HT1080 (cell line): Measurements from ENCODE around the gene TMEM176A. TPM values are rescaled to one million over a fixed set of nuclear protein-coding genes. Genes with fewer than 3 reads are reported as not detected.
A peak's percentile ranks its signal among the peaks of the same experiment; 100 is the strongest.
"Not testable (repeated sequence)": the region's sequence is repeated elsewhere in the genome, so short reads cannot be mapped to it uniquely, and the experiment has no call there.

ENCODE experiments used
- DNase-seq: peaks from one replicate; pipeline ENCODE4 v3.0.0-alpha.2; 2015; ENCODE audit warnings: low read depth
- total RNA-seq: library from RNA; depleted of rRNA; stranded (reverse); fragments of >200 nt; shearing (Covaris generic); gene quantifications from 2 replicates; pipeline ENCODE4 v1.2.3, GENCODE V29; 2014

Gene TMEM176A
- total RNA-seq, 1 experiment from 2014 or later: not detected

- DNase-seq: not testable (repeated sequence)
Observed at GRCh38 chr7:150807616-150808438, 7.3 kb downstream of the TMEM176A start.

DNA sequence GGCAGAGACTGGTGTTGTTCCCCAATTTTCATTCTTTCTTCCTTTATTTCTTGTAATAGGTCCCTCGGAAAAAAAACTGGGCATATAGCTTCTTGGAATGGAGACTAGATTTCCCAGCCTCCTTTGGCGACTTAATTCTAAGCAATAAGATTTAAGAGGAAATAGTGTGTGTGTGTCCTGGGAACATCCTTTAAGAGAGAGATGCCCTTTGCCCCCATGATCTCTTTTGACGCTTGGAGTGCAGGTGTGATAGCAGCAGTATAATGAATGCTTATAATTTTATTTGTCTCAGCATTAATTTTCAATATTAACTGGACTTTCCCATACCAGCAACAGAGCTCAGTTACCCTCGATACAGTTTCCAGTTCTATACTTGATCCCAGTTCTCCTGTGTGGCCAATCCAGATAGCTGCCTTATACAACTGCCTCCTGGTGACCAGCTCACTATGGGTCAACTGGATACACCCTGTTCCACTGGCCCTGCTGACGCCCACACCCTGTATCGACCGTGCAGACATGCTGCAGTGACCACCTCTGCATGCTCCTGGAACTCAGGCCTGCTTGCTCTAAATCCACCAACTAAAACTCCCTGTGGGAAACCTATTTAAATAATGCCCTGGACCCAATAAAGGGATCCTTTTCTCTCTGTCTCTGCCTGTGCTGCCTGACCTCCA, 13.9 kb downstream of the TMEM176A start:
- no peak for DNase-seq

DNA sequence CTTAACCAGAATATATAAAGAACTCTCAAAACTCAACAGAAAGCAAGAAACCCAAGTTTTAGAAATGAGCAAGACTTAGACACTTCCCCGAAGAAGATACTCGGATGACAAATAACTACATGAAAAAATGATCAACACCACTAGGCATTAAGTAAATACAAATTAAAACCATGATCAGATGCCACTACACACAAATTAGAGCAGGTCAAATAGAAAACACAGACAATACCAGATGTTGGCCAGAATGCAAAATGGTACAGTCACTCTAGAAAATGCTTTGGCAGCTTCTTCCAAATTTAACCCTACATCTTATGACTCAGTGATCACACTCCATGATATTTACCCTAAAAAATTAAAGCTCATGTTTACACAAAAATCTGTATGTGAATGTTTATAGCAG, 18.4 kb downstream of the TMEM176A start:
- DNase-seq: no peak

DNA sequence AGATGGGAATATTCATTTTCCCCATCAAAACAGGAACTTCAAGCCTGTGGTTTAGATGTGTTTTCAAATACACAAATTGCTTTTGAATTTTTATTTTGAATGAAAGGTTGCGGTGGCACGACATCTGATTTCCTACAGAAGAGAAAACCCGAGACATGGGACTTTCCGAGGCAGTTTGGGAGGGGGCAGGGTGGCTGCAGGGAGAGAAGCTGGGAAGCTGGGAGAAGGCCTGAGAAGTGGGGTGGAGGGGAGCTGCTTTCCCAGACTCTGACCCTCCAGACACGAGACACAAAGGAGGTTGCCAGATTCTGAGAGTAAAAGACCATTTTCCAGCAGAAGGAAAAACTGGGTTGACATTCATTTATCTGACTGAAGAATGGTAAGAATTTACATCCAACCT, 19.6 kb downstream of the TMEM176A start:
- no peak for DNase-seq

GRCh38 chr7:150820578-150821198, 20.1 kb downstream of the TMEM176A start:
- DNase-seq: no peak

DNA sequence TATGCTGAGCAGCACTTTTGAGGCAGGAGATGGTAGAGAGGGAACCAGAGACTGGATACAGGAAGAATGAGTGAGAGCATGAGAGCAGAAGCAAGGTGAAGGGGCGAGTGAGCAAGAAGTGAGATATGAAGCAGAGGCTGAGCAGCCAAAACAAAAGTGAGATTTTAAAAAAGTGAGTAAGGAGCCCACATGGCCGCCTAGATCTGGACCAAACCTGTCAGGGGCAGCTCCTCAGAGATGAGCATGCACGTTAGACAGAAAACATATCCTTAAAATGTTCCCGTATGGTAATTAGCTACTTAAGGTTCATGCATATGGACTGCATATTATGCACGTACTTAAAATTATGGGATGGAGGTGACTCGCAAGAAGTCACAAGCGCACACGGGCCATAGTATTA, 22.5 kb downstream of the TMEM176A start:
- no peak for DNase-seq

DNA sequence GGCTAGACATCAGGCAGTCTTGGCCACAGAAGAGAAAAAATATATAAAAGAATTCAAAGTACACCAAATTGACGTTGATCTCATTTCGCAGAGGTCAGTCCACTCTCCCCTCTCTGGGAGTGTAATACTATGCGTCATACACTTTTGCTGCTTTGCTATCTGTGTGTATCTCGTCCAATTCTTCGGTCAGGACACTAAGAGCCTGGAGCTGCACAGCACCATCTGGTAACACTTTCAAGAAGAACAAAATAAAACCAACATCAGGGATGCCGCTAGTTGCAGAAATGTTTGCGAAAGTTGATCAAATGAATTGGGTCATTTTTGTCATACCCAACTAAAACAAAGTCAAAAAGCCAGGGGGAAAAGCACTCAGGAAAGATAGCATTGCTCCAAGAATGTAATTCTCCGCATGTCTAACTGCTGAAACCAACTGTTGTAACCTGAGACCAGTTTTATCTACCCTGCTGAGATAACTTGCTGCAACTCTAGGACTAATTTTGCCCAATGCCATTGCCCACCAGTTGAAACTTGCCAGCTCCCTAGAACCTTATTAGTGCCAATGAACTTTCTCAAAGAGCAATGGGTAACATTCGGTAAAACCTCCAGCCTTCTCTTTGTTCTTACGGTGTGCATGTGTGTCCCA, 23.0 kb downstream of the TMEM176A start:
- DNase-seq: no peak

GRCh38 chr7:150824379-150825177, 24.0 kb downstream of the TMEM176A start:
- DNase-seq: peak; percentile 78

GRCh38 chr7:150826061-150826849, 25.7 kb downstream of the TMEM176A start:
- DNase-seq: no peak

GRCh38 chr7:150828384-150828783, 27.8 kb downstream of the TMEM176A start:
- no peak for DNase-seq

DNA sequence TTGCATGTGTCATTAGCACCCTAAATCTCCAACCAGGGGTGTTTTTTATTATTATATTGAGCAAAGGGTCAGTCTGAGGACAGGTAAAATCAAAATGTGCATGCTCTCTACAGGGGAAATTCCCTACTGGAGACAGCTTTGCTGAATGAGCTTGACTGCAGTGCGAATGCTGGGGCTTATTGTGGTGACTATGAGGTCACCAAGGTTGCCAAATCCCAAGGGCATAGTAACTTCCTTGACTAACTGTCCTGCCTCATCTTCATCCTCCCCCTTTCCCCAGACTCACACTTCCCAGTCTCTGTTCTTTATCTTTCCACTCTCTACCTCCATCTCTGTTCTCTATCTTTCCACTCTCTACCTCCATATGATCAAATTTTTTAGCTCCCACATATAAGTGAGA, 28.9 kb downstream of the TMEM176A start:
- DNase-seq: no peak

DNA sequence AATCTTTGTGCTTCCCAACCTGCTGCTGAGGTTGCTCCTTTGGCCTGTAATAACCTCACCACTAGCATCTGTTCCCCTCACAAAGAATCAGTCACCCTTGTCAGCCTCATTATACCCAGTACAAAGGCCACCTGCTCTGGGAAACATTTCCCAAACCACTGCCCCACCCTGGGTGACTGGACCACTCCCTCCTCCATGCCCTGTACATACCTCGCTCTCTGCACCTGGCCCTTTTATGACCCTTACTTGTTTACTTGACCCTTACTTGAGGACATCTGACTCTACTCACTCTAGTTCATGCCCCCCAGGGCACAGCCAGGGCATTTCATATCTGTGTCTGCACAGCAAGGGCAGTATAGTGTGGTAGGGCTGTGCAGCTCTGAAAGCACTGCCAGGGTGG, 30.4 kb downstream of the TMEM176A start:
- DNase-seq: no peak

GRCh38 chr7:150831851-150832250, 31.3 kb downstream of the TMEM176A start:
- DNase-seq: no peak

DNA sequence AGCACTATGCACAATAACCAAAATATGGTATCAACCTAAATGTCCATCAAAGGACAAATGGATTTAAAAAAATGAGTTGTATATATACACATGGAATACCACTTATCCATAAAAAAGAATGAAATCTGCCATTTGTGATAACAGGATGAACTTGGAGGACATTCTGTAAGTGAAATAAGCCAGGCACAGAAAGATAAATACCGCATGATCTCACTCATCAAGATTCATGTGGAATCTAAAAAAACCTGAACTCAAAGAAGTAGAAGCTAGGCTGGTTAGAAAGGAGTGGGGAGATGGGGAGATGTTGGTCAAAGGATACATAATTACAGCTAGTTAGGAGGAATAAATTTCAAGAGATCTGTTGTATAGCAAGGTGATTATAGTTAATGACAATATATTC, 34.5 kb downstream of the TMEM176A start:
- DNase-seq: no peak

DNA sequence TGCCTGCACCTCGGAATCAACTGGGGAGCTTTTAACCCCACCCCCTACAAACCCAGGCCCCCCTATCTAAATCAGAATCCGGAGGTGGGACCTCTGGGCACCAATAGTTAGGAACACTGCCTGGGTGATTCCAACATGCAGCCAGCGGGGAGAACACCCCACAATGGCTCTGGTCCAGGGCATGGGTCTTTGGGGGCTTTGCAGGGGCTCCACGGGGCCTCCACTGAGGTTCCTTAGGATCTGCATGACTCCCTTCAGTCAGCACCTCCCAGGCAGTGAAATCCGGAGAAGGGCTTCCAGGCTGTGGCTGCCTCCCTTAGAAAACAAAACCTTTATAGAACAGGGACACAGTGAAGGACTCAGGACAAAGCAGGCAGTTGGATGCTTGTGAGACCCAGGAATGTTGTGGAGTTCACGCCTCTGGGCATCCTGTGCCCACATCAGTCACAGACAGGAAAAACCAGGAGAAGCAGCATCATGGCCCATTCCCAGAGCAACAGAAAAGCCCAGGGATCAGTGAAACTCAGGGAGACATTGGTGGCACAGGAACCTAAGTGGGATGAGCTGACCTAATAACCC, 35.2 kb downstream of the TMEM176A start:
- DNase-seq: no peak

- DNase-seq: no peak
Observed at GRCh38 chr7:150838965-150839650, 38.5 kb downstream of the TMEM176A start.

DNA sequence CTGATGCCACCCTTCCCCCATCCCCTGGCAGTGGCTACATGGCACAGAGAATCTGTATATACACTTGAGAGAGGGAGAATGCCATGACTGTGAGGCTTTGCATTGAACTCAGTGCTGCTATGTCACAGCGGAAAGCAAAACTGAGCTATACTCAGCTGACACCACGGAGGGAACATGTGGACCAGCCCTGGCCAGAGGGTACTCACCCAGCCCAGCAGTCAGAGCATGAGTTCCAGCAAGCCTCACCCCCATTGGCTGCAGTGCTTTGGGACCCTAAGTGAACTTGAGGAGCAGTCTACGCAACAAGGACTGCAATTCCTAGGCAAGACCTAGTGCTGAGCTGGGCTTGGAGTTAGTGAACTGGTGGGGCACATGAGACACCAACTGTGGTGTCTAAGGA, 41.4 kb downstream of the TMEM176A start:
- DNase-seq: no peak

- DNase-seq: no peak
Observed at GRCh38 chr7:150842716-150843115, 42.1 kb downstream of the TMEM176A start.

GRCh38 chr7:150845421-150845861, 44.9 kb downstream of the TMEM176A start:
- no peak for DNase-seq
